GM23248 (cell line): Measurements from ENCODE around the gene IL10RB.

Source experiments
- EZH2 ChIP-seq: fragments of 200-600 bp; sonication (generic); IDR thresholded peaks from 2 replicates; pipeline ENCODE4 v1.6.1; 2018; ENCODE audit warnings: antibody characterized with exemption, mild to moderate bottlenecking; ENCODE audit not compliant: insufficient read depth, poor library complexity, severe bottlenecking
- EZH2phosphoT487 ChIP-seq: fragments of 200-600 bp; sonication (generic); IDR thresholded peaks from 2 replicates; pipeline ENCODE4 v1.6.1; 2018; ENCODE audit warnings: antibody characterized with exemption, moderate library complexity, mild to moderate bottlenecking, low read depth; ENCODE audit not compliant: insufficient read depth

- no peak for TF ChIP-seq EZH2
- TF ChIP-seq EZH2phosphoT487: no peak
Observed at GRCh38 chr21:33228455-33228854, 37.7 kb upstream of the IL10RB start.
